HL-60 (cell line): ENCODE data around the gene CACNA1D.

Experiments used
- DNase-seq, 2 experiments: peaks; one replicate each; pipeline ENCODE4 v3.0.0-alpha.2; 2010 to 2020; ENCODE audit warnings: low read depth in 1 of 2, low spot score in 1 of 2
- H3K27ac ChIP-seq: fragments of 250-450 bp; sonication (Bioruptor Pico); replicated peaks from 2 replicates; pipeline ENCODE4 v1.5.1; 2020; ENCODE audit warnings: mild to moderate bottlenecking, moderate library complexity
- H3K27me3 ChIP-seq: fragments of 250-450 bp; sonication (Bioruptor Pico); 2 replicates; pipeline ENCODE4 v1.5.1; 2021; ENCODE audit warnings: mild to moderate bottlenecking, moderate library complexity; ENCODE audit not compliant: insufficient read depth, poor library complexity, severe bottlenecking
- H3K4me3 ChIP-seq: replicated peaks from 2 replicates; pipeline ENCODE4 v1.5.1; 2011; ENCODE audit warnings: mild to moderate bottlenecking, control low read depth, low read length; ENCODE audit not compliant: insufficient read depth
- GABPA ChIP-seq: IDR thresholded peaks from 2 replicates; pipeline ENCODE4 v1.6.1; 2012; ENCODE audit warnings: low read depth
- POLR2AphosphoS5 ChIP-seq: IDR thresholded peaks from 2 replicates; pipeline ENCODE4 v1.6.1; 2012; ENCODE audit warnings: low read depth
- SPI1 ChIP-seq: IDR thresholded peaks from 2 replicates; pipeline ENCODE4 v1.6.1; 2012; ENCODE audit warnings: low read depth, mild to moderate bottlenecking, borderline replicate concordance
- TF ChIP-seq, protein P1 (sequence below): IDR thresholded peaks from 2 replicates; pipeline ENCODE4 v1.6.1; 2012; ENCODE audit warnings: low read depth; ENCODE audit not compliant: insufficient replicate concordance
- TF ChIP-seq, protein P2 (sequence below): IDR thresholded peaks from one replicate; pipeline ENCODE4 v1.5.1; 2011; ENCODE audit warnings: low read length, control low read depth, inconsistent platforms; ENCODE audit not compliant: insufficient read depth

CACNA1D gene

DNA sequence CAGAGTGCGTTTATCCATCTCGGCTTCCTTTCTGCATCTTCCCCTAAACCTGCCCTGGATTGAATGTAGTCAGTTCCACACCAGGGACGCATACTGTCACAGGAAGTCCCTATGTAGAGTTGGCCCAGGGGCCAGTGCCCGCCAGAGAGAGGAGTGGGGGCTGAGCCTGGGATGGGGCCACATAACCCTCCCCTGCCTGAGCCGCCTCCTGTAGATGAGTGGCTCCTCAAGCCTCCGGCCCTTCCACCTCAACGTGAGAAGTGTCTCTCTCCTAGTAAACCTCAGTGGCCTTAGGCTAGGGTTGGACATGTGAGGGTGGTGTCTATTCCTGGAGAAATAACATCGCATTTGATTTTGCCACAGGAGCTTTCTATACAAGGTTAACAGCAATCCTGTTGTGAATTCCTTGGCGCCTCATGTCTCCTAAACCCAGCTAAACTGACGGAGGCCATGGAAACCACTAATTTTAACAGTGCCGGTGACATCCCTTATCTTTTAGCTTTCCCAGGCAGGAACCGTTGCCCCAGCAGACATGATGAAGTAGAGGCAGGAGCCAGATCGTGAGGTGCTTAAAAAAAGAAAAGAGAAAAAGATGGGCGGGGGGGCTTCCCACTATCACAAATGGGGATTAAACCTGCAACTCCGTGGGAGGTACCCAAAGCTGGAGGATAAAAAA is 180.7 kb downstream of the CACNA1D start:
- Histone ChIP-seq H3K4me3 (no peak overlapping the region), H3K27me3 (peaks cover 2% of the 10 kb centered on the region), H3K27ac (no peak overlapping the region)
- TF ChIP-seq, protein P1, sequence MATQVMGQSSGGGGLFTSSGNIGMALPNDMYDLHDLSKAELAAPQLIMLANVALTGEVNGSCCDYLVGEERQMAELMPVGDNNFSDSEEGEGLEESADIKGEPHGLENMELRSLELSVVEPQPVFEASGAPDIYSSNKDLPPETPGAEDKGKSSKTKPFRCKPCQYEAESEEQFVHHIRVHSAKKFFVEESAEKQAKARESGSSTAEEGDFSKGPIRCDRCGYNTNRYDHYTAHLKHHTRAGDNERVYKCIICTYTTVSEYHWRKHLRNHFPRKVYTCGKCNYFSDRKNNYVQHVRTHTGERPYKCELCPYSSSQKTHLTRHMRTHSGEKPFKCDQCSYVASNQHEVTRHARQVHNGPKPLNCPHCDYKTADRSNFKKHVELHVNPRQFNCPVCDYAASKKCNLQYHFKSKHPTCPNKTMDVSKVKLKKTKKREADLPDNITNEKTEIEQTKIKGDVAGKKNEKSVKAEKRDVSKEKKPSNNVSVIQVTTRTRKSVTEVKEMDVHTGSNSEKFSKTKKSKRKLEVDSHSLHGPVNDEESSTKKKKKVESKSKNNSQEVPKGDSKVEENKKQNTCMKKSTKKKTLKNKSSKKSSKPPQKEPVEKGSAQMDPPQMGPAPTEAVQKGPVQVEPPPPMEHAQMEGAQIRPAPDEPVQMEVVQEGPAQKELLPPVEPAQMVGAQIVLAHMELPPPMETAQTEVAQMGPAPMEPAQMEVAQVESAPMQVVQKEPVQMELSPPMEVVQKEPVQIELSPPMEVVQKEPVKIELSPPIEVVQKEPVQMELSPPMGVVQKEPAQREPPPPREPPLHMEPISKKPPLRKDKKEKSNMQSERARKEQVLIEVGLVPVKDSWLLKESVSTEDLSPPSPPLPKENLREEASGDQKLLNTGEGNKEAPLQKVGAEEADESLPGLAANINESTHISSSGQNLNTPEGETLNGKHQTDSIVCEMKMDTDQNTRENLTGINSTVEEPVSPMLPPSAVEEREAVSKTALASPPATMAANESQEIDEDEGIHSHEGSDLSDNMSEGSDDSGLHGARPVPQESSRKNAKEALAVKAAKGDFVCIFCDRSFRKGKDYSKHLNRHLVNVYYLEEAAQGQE: no peak
- TF ChIP-seq SPI1: no peak
- no peak for DNase-seq

DNA sequence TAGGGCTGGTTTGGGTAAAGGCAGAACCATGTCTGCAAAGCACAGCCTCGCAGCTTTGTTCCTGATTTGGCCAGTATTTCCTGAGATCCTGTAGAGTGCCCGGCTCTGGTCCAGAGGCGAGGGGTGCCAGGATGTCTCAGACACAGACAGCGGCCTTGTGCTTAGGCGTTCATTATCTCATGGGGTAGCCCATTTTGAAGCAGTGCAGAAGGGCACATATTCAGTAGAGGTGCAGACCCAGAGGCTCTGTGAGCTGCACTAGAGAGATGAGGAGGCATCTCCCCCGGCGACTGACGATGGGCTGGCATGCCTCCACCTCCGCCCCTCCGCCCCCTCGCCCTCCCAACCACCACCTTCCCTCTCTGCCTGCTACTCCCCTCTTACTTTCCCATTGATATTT is 181.5 kb downstream of the CACNA1D start:
- DNase-seq: no peak
- Histone ChIP-seq H3K4me3 (no peak overlapping the region), H3K27ac (no peak overlapping the region), H3K27me3 (peaks cover 8% of the 10 kb centered on the region)
- TF ChIP-seq SPI1 (no peak), GABPA (no peak), POLR2AphosphoS5 (no peak)
- TF ChIP-seq, protein P1: no peak
- TF ChIP-seq, protein P2, sequence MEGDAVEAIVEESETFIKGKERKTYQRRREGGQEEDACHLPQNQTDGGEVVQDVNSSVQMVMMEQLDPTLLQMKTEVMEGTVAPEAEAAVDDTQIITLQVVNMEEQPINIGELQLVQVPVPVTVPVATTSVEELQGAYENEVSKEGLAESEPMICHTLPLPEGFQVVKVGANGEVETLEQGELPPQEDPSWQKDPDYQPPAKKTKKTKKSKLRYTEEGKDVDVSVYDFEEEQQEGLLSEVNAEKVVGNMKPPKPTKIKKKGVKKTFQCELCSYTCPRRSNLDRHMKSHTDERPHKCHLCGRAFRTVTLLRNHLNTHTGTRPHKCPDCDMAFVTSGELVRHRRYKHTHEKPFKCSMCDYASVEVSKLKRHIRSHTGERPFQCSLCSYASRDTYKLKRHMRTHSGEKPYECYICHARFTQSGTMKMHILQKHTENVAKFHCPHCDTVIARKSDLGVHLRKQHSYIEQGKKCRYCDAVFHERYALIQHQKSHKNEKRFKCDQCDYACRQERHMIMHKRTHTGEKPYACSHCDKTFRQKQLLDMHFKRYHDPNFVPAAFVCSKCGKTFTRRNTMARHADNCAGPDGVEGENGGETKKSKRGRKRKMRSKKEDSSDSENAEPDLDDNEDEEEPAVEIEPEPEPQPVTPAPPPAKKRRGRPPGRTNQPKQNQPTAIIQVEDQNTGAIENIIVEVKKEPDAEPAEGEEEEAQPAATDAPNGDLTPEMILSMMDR: no peak

DNA sequence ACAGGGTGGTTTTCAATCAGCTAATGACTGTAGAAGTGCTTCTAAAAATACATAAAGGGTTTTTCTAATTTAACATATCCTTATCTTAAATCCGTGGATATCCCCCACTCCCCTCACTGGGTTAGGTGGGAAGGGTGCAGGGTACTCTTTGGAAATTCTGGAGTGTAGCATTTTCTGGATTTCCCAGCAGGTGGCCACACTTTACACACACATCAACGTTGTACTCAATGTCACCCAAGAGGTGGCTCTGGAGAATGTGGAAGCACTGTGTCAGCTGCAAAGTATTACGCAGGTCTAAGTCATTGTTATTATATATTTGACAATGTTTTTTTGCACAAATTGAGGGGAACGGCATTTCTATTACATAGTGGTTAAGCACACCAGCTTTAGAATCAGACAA is 183.0 kb downstream of the CACNA1D start:
- no peak overlapping the region for H3K27ac ChIP-seq
- peaks cover 8% of the 10 kb centered on the region for H3K27me3 ChIP-seq
- peak; percentile 14 to 39 for DNase-seq
- H3K4me3 ChIP-seq: no peak overlapping the region
- TF ChIP-seq, protein P1: no peak
- TF ChIP-seq SPI1 (no peak), GABPA (no peak), POLR2AphosphoS5 (no peak)
- TF ChIP-seq, protein P2: no peak
